RCC 7860 (cell line): ENCODE results near the gene SKOR1.

Source experiments
- DNase-seq: peaks from one replicate; pipeline ENCODE4 v3.0.0-alpha.2; 2015; ENCODE audit warnings: low spot score
- FAIRE-seq: peaks from 2 replicates; lab custom pipeline; 2012; peaks lifted over from hg19 to GRCh38; lab: Jason Lieb, UNC

Gene SKOR1

DNA sequence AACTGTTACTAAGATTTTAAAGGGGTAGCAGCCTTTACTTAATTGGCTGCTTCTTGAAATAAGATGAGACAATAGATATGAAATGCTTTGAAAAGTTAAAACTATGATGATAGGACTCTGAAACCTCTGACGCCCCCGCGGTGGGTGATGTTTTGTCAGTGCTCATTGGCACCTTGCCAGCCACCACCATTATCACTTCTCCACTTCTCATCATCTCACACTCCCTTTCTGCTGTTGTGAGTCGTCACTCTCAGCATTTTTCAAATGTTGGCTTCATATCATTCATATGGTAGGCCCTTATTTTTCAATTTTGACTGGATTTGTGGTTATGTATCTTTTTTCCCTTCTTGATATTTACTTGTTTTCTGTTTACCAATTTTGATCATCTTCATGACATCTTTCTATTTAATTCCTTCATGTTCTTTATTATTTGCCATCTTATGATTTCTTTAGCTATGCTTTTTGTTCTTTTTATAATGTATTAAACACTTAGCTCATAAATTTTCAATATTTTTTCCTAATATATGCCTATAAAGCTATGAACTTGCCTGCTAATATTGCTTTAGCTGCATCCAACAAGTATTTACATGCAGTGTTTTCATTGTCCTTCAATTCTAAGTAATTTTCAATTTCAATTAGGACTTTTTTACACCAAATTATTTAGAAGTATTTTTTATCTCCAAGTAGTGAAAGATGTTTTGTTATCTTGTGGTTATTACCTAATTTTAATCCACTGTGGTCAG, 30.3 kb upstream of the SKOR1 start:
- FAIRE-seq = no peak

DNA sequence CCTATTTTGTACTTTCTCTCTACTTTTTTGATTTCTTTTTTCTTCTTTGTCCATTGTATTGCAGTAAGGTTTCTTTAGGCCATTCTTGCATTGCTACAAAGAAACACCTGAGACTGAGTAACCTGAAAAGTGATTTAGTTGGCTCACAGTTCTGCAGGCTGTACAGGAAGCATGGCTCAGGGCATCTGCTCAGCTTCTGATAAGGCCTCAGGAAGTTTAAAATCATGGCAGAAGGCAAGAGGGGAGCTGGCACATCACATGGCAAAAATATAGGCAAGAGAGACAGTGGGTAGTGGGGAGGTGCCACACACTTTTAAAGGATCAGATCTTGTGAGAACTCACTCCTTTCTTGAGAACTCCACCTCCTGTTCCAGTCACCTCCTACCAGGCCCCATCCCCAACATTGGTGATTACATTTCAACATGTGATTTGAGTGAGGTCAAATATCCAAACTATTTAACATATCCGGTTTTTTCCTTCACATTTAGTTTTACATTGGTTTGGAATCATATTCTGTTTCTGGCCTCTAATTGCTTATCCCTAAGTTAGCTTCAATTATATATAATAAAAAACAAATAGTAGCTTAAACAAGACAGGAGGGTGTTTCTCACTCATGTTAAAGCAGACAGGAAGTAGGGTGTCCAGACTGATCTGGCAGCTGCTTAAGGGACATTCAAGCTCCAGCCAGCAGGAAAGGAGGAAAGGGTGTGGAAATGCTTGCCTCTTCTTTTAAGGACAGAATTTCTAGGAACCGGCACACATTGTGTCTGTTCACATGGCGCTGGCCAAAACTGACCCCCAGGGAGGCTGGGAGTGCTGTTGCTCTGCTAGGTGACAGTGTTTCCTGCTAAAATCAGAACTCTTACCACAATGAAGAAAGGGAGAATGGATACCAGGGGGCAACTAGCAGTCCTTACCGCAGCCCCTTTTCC, 28.8 kb upstream of the SKOR1 start:
- FAIRE-seq (no peak), DNase-seq (no peak)

More for the DNA sequence above, 30.3 kb upstream of the SKOR1 start:
- no peak for DNase-seq

DNA sequence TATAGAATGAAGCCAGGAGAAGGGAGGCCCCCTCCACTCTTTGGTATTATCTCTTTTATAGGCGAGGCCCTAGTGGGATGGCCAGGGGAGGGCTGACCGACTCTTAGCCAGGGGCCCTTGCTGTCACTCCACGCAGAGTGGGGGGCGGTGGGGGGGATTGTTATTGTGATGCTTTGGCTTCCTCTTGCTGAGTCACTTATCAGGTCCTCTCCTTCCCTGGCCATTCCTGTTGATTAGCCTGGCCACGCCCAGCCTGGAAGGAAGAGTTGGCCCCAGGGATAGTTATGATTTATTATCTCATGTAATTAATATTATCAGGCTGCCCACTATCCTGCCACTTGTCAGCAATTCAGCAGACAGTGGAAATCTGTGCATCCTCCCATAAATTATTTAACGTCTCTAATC, 25.5 kb upstream of the SKOR1 start:
- no peak for FAIRE-seq
- no peak for DNase-seq

DNA sequence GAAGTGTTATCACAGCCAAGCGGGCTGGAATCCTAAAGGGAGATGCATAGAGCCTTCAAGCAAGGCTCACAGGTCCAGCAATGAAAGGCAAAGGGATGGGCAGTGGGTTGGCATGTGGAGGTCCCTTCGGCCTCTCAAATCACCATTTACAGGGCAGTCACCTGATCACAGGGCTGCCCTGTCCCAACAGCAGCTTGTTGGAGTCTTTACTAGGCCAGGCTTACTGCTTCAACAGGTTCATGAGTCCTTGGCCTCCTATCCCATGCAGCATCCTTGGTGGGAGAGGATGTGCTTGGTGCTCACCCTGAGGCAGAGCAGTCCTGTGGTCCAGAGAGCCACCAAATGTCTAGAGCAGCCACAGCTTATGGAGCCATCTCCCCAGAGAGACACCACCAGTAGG, 24.2 kb upstream of the SKOR1 start:
- FAIRE-seq (no peak), DNase-seq (no peak)

DNA sequence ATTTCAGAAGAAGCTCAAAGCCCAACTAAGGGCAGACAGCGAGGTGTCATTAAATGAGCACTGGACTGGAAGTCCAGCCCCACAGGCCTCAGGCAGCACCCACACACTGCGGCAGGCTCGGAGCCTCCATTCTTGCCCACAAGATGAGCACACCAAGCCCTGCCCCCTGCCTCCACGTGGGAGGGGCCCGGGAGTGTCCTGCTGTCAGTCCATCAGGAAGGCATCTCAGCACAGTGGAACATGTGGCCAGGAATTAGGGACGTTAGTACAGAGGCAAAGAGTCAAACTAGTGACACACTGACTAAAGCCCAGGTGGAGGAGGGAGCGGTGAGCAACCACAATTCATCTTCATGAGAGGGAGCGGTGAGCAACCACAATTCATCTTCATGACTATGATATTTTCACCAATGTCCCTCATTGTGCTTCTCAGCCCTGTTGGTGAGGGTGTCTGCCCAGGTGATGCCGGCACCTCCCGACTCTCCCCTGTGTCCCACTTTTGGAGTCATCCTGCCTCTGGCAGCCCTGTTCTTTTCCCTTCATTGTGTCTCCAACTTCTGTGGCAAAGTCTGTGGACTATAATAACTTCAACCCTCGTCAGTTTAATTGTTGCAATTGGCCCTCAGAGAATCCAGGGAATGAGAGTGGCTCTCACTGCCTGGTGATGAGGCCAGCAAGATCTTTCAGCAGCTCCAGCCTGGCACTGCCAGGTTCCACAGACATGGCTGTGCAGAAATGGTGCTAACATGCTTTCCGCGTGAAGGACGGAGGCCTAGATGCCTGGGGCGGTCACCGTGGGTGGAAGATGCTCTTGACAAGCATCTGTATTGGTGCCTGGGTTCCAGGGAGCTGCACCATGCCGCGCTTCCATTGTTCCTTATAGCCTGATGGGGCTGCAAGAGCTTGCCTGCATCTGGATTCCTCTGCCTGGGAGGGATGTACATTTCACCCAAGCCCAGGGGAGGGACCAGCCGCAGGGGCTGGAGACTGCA, 23.1 kb upstream of the SKOR1 start:
- FAIRE-seq (no peak), DNase-seq (no peak)

DNA sequence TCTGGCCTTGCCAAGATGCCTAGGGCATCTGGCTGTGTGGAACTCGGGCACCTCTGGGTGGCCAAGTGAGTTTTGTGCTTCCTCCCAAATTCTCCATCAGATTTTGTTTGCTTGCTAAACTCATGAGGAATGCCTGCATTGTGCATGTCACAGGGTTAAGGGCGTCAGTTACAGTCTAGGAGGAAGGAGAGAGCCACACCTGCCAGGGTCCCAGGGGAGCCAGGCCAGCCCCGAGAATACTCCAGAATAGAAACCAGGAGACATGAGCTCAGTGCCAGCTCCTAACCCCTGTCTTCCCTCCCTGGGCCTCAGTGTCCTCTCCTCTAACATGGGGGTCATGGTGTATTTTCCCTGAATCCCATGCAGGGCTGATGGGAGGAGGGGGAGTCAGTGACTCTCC, 22.0 kb upstream of the SKOR1 start:
- FAIRE-seq (no peak), DNase-seq (no peak)

DNA sequence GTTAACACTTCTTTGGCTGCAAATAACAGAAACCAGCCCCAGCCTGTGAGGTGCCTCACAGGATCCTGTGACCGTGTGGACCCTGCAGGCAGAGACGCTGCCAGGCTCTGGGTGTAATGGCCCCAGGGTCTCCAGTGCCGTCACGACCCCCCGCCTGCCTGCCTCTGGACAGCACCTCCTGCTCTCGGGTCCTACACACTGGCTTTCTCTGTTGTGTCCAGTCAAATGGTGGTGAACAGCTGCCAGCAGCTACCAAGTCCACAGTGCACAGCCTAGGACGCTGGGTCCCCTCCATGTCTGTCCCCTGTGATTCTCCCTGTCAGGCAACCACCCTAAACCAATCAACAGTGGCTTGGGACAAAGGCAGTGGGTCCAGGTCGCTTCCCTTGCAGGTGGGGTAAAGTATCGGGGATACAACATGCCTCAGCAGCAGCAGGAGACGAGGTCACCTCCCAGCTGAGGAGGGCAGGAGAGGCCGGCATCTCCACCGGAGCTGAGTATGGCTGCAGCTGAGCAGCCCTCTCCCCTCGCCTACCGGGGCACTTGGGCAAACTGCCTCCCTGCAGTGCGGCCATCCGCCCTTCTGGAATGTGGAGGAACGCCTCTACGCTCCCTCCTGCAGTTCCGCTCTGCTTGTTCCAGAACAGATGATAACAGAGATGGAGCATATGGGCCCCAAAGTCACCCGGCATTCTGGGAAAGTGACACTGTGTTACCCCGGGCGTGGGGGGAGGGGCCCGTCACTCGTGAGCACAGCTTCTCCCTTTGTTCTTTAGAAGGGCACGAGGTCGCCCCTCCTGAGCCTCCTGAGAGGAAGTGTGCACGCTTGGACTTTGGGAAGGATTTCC, 21.1 kb upstream of the SKOR1 start:
- DNase-seq (no peak), FAIRE-seq (no peak)

DNA sequence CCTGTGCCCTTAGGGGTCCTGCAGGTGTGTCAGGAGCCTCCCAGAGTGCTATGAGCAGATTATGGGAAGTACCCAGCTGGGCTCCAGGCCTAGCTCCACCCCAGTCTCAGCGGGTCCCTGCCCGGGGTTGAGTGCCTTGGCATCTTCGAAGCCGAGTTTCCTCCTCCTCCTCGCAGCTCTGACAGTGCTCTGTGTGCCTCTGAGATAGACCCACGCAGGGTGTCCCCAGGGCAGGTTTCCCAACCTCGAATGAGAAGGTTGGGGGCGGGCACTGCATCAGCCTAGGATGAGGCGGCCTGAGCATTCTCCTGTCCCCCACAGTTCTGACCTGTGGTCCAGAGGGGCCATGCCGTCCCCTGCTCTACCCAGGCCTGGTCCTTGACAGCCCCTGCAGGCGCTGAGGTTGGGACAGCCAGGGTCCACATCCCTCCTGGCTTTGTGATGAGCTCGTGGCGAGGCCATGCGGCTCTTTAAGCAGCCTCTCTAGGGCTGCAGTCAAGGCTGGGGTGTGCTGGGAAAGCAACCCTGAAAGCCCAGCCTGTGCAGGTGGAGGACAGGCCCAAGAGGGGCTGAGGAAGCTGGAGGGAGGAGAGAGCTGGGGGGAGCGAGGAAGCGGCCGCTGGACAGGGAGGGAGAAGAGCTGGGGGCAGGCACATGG, 20.2 kb upstream of the SKOR1 start:
- no peak for FAIRE-seq
- no peak for DNase-seq

DNA sequence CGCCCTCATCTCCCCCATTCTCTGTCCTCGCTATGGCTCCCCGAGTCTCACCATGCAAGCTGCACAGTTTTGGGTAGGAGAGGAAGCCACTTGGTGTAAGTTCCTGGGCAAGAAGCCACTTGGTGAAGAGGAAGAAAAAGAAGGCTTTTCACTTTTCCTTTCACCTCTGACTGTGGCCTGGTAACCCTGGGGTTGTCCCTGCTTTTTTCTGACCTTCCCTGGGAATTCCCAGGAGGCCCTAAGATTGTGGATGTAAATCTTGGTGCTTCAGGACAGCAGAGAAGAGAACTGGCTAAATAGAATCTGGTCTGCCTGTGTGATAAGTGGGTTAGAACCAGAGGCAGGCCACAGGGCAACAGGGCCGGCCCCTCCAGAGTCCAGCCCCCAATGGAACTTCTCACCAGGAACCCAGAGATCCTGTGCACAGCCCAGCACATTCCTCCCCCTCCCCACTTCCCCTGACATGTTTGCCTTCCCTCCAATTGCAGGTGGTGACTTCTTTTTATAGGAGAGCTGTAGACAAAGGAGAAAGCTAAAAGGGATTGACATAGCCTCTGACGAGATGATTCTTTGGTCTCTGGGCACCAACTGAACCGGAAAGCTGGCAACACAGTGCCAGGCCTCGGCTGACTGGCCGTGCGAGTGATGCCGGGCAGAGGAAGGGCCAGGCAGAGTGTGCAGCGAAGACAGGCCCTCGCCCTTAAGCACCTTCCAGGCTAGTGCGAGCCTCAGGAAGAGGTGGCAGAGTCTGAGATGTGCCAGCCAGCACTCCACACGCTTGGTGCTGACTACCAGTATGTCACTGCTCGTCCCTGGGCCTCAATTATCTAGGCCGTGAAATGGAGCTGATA, 19.4 kb upstream of the SKOR1 start:
- DNase-seq (no peak), FAIRE-seq (no peak)

DNA sequence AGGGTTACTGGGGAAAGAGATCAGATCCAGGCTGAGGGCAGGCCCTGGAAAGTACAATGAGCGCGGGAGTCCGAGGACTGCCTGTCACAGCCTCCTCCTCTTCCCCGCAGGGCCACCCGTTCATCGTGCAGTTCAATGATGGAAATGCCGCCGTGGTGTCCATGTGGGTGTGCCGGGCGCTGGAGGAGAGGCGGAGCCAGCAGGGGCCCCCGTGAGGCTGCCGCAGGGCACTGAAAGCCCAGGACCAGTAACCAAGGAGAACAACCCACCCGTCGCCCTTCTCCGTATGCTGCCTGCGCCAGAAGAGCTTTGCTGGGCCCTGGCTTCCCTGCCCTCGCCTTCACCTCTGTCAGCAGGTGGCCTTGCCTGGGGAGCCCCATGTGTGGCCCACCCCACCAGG, 18.8 kb upstream of the SKOR1 start:
- no peak for FAIRE-seq

DNA sequence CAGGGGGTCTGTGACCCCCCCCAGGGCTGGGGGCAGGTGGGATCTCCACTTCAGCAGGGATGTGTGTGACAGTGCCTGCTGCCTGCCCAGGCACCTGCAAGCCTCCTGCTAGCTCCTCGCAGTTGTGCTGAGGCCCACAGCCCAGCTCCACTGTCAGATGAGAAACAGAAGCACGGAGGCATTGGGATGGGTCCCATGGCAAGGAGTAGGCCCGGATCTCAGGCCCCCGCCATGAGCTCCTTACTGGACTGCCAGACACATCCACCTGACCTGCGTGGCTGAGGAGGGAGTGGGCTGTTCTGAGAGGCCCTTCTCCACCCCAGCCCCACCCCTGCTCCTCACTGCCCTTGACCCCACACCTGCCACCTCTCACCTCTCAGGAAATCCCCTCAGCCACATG, 18.2 kb upstream of the SKOR1 start:
- FAIRE-seq (no peak), DNase-seq (no peak)

More for the DNA sequence above, 18.8 kb upstream of the SKOR1 start:
- no peak for DNase-seq

DNA sequence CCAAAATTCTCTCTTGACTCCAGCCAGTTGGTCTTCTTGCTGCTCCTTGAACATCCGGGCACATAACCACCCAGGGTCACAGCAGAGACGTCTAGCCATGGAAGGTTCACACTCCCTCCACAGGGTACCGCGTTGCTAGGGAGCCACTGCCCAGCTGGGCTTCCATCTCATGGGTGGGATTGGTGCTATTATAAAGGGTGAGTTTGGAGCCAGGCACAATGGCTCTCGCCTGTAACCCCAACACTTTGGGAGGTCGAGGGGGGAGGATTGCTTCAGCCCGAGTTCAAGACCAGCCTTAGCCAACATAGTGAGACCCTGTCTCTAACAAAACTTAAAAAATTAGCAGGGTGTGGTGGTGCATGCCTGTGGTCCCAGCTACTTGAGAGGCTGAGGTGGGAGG, 17.5 kb upstream of the SKOR1 start:
- FAIRE-seq = no peak
- DNase-seq = no peak

DNA sequence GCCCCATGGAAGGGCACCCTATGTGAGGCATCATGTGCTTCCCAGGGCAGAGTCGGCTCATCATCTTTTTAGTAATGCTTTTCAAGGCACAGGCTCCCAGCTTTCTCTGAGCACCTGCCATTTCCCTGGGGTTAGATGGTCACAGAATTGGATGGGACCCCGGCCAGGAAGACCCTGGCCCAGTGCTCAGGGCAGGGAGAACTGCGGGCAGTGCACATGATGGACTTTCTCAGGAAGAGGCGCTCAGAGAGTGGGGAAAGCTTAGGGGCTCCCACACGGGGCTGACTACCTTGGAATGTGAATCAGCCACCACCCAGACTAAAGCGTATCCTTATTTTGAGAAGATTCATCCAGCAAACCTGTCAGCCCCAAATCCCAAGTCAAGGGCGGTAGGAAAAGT, 16.5 kb upstream of the SKOR1 start:
- FAIRE-seq = no peak
- DNase-seq = no peak

DNA sequence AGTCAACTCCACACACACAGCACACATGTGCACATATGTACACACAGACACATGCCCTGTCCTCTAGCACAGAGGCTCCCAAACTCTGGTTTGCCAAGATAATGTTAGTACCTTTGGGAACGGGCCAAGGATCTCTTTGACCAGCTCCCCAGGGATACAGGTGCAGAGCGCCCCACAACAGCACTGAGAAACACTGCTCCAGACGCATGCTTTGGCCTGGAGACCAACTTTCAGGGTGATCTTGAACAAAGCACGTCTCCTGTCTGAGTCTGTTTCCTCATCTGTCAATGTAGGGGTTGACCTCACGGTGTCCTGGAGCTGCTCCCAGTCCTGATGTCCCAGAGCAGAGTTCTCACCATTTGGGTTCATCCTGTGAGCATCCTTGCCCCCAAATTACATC, 15.9 kb upstream of the SKOR1 start:
- no peak for FAIRE-seq

DNA sequence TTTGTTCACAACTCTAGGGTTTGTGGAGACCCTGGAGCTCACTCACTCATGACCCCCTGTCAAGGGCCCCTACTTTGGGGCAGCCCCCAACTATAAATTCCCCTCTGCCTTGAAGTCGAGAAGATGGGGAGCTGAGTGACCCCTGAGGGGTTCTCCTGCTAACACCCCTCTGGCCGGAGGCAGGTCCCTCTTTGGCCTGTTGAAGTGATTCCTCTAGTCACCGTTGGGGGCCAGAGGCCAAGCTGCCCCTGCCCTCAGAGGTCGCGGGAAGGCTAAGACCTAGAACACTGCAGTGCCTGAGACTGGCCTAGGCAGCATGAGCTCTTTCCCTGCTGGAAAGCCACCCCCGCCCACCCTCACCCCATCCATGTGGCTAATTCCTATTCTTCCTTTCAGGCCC, 15.4 kb upstream of the SKOR1 start:
- DNase-seq = no peak
- no peak for FAIRE-seq

More for the DNA sequence above, 15.9 kb upstream of the SKOR1 start:
- DNase-seq = no peak

DNA sequence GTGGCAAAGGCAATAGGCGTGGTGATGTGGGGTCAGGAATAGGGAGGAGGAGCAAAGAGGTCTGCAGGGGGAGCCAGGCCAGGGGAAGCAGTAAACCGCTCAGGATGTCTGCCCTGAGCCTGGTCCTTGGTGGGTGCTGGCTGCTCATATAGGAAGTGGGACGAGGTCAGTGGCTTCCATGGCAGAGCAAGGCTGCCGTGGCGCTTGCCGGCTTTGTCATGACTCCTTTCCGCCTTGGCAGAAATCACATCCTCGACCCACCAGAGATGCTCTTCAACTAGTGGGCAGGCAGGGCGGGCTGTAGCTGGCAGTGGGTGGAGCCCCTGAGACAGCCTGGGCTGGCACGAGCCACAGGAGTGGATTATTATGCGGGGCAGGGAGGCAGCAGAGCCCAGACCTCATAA, 13.1 kb upstream of the SKOR1 start:
- no peak for FAIRE-seq
- DNase-seq = no peak

DNA sequence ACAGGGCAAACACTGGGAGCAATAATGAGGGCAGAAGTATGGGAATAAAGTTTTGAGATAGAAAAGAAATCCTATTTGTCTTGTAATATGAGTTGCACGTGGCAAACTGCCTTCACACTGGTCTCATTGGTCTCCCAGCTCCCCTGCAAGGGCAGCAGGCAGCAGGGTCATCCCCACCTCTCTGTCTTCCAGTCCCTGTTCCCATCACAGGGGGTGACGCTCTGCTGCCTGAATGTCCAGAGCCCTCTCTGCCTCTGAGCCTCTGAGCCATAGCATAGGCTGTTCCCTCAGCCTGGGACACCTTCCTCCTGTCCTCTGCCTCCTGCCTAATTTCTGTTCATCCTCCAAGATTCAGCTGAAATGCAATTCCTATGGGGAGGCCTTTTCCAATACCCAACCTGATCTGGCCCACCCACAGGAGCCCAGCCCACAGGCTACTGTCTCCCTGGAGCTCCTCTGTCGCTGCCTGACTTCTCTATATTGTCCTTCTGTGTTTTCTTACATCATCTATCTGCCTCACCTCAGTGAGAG, 12.1 kb upstream of the SKOR1 start:
- DNase-seq = no peak
- no peak for FAIRE-seq

DNA sequence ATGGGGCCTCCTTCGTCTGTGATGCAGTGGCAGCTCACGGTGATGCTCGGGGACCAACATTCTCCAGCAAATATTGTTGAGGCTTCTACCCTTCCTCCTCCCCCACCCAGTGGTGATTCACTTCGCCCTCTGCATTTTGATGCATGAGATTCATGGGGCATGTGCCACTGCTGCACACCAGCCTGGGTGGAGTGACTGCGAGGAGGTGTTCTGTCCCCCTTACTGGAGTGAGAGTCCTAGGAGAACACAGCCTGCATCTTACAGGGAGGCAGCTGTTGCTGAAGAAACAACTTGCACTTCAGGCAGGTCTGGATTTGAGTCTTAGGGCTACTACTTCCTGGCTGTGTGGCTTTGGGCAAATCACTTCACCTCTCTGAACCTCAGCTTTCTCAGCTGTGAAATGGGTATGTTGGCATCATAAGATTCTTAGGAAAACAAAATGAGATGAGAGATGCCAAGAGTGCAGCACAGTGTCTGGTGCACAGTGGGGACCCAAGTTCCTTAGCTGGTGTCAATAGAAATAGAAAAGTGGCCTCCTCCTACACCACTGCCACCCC, 10.2 kb upstream of the SKOR1 start:
- no peak for DNase-seq
- FAIRE-seq = no peak
